Measurements from ENCODE around the gene CNTLN. TPM values are rescaled to one million over a fixed set of nuclear protein-coding genes. Genes with fewer than 3 reads are reported as not detected.
"Not testable (repeated sequence)": the region's sequence is repeated elsewhere in the genome, so short reads cannot be mapped to it uniquely, and the experiment has no call there.

The CNTLN gene
- total RNA-seq, 1 experiment from 2014 or later: 18.3 TPM

DNA sequence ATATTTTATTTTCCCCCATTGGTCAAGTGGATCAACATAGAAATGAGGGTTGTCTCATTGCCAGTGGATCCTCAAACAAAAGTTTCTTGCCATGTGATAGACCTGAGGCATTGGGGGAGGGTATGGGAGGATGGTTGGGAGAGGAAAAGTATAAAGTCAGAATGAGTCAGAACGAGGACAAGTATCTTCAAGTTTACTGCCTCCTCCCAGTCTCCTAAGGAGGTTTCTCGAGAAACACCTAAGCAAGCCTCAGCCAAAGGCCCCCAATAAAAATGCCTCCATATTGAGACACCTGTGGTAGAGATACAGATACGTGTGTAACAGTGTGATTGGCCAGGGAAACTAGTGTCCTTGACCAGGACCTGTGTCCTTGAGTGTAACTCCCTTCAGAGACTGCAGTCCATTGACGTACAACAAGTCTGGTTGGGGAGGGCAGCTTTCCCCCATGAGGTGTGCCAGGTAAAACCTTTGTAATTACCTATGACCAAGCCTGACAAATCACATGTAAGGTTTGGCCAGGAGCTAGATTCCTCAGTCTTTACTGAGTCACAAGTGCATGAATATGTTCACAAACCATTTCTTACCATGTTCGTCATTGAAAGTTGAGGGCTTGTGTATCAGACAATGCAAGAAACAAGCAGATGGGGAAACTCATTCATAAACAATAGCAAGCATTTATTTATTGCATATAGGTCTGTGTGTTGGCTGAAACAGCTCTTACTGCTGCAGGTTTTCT, 245.5 kb downstream of the CNTLN start:
- Histone ChIP-seq H3K4me2 (ENCODE audit: low read depth, low read length, poor library complexity, severe bottlenecking) (no peak overlapping the region), H3K36me3 (ENCODE audit: insufficient read depth, low read length) (no peaks in the 10 kb centered on the region), H2AFZ (ENCODE audit: low read length) (no peak overlapping the region), H4K20me1 (ENCODE audit: insufficient read depth, low read depth, low read length) (no peaks in the 10 kb centered on the region), H3K9me2 (replicated peaks; ENCODE audit: insufficient read depth, low read length) (no peaks in the 10 kb centered on the region), H3K9me3 (ENCODE audit: low read length) (no peaks in the 10 kb centered on the region), H3K9ac (ENCODE audit: low read length) (no peak overlapping the region), H3K27ac (ENCODE audit: low read length) (no peak overlapping the region), H3K27me3 (ENCODE audit: low read length) (no peaks in the 10 kb centered on the region), H3K4me3 (ENCODE audit: low read length) (no peak overlapping the region), H3K4me1 (ENCODE audit: low read length) (no peaks in the 10 kb centered on the region), H3K79me2 (ENCODE audit: low read length) (no peaks in the 10 kb centered on the region)
- DNase-seq: no peak

DNA sequence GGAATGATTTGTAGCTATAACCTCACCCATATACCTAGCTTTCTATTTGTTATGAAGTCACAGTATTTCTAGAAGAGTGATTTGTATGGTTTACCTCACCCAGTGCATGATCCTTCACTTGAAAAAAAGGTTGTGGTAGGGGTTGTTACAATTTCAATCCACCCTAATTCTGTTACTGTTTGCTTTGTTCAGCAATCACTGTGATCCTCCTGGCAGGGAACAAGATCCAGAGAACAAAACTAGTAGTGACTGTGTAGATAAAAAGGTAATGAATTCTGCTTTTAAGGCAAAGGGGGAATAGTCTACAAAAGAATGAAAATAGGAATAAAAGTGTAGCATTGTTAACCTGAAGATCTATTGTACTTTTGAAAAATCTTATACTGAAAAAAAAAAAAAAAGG, 252.7 kb downstream of the CNTLN start:
- Histone ChIP-seq H3K9me2 (replicated peaks; ENCODE audit: insufficient read depth, low read length) (no peaks in the 10 kb centered on the region), H2AFZ (ENCODE audit: low read length) (no peak overlapping the region), H3K9me3 (ENCODE audit: low read length) (no peaks in the 10 kb centered on the region), H3K9ac (ENCODE audit: low read length) (no peak overlapping the region), H3K27ac (ENCODE audit: low read length) (no peak overlapping the region), H3K4me1 (ENCODE audit: low read length) (no peaks in the 10 kb centered on the region), H4K20me1 (ENCODE audit: insufficient read depth, low read depth, low read length) (no peaks in the 10 kb centered on the region), H3K4me3 (ENCODE audit: low read length) (no peak overlapping the region), H3K36me3 (ENCODE audit: insufficient read depth, low read length) (no peaks in the 10 kb centered on the region), H3K4me2 (ENCODE audit: low read depth, low read length, poor library complexity, severe bottlenecking) (no peak overlapping the region), H3K27me3 (ENCODE audit: low read length) (no peaks in the 10 kb centered on the region), H3K79me2 (ENCODE audit: low read length) (no peaks in the 10 kb centered on the region)
- no peak for DNase-seq

DNA sequence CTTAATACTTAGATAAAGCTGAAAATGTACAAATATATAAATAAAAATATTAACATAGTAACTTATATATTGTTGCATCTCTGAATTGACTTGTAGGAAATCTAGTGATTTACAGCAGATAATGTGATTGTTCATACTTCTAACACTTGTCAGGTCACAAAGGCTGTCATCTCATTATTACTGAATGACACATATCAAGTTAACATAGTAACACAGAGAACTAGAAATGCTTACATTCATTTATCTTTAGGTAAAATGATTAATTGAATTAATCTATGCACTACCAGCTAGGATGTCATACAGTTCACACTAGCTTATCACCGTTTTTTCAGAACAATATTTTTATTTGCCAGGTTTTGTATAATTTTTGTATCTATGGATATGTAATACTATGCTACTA, 254.2 kb downstream of the CNTLN start:
- Histone ChIP-seq H3K27ac (ENCODE audit: low read length) (no peak overlapping the region), H3K4me2 (ENCODE audit: low read depth, low read length, poor library complexity, severe bottlenecking) (no peak overlapping the region), H3K9me3 (ENCODE audit: low read length) (no peaks in the 10 kb centered on the region), H4K20me1 (ENCODE audit: insufficient read depth, low read depth, low read length) (no peaks in the 10 kb centered on the region), H3K79me2 (ENCODE audit: low read length) (no peaks in the 10 kb centered on the region), H3K4me1 (ENCODE audit: low read length) (peaks cover 6% of the 10 kb centered on the region; the same call in 1 of the 2 replicates), H3K4me3 (ENCODE audit: low read length) (no peak overlapping the region), H2AFZ (ENCODE audit: low read length) (no peak overlapping the region), H3K27me3 (ENCODE audit: low read length) (no peaks in the 10 kb centered on the region), H3K9me2 (replicated peaks; ENCODE audit: insufficient read depth, low read length) (no peaks in the 10 kb centered on the region), H3K9ac (ENCODE audit: low read length) (no peak overlapping the region), H3K36me3 (ENCODE audit: insufficient read depth, low read length) (no peaks in the 10 kb centered on the region)
- no peak for DNase-seq

DNA sequence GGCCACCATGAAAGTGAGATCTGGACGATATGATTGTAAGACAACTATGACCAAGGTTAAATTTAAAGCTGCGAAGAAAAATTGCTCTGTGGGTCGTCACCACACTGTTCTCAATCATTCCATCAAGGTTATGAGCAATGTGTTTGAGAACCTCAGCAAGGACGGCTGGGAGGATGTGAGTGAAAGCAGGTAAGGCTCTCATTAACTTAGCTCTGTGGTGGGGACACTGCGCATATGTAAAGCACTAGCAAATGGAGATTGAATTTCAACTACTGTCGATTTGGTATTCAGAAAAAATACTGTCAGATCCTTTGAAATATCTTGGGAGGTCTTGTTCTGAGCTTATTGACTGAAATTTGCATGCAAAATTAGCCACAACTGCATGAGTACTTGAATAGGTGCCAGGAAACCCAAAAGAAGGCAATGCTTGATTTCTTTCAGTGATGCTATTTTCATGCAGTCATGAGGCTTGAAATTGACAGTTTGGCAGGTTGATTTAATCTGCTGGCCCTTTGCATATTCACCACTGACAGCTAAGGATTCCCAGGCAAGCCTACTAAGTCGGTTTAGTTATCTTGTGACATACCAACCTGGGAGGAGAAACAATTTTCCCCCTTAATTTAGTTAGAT, 260.2 kb downstream of the CNTLN start:
- no peaks in the 10 kb centered on the region for H3K9me2 ChIP-seq (replicated peaks; ENCODE audit: insufficient read depth, low read length)
- no peak overlapping the region for H3K9ac ChIP-seq (ENCODE audit: low read length)
- peak overlapping the region; percentile 37 for H3K27ac ChIP-seq (ENCODE audit: low read length)
- no peak overlapping the region for H3K4me2 ChIP-seq (ENCODE audit: low read depth, low read length, poor library complexity, severe bottlenecking)
- H4K20me1 ChIP-seq (ENCODE audit: insufficient read depth, low read depth, low read length): no peaks in the 10 kb centered on the region
- H3K79me2 ChIP-seq (ENCODE audit: low read length): no peaks in the 10 kb centered on the region
- no peak overlapping the region for H2AFZ ChIP-seq (ENCODE audit: low read length)
- peak; percentile 68 for DNase-seq
- no peaks in the 10 kb centered on the region for H3K9me3 ChIP-seq (ENCODE audit: low read length)
- H3K27me3 ChIP-seq (ENCODE audit: low read length): no peaks in the 10 kb centered on the region
- H3K4me3 ChIP-seq (ENCODE audit: low read length): no peak overlapping the region
- peaks cover 20% of the 10 kb centered on the region for H3K4me1 ChIP-seq (ENCODE audit: low read length)
- H3K36me3 ChIP-seq (ENCODE audit: insufficient read depth, low read length): no peaks in the 10 kb centered on the region

DNA sequence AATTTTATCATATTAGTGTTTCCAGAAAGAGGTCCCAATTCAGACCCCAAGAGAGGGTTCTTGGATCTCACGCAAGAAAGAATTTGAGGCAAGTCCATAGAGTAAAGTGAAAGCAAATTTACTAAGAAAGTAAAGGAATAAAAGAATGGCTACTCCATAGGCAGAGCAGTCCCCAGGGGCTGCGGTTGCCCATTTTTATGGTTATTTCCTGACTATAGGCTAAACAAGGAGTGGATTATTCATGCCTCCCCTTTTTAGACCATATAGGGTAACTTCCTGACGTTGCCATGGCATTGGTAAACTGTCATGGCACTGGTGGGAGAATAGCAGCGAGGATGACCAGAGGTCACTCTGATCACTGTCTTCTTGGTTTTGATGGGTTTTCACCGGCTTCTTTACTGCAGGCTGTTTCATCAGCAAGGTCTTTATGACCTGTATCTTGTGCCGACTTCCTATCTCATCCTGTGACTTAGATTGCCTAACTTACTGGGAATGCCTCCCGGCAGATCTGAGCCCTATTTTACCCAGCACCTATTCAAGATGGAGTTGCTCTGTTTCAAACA, 262.4 kb downstream of the CNTLN start:
- H4K20me1 ChIP-seq (ENCODE audit: insufficient read depth, low read depth, low read length); H3K36me3 ChIP-seq (ENCODE audit: insufficient read depth, low read length); H3K4me2 ChIP-seq (ENCODE audit: low read depth, low read length, poor library complexity, severe bottlenecking); H3K27me3 ChIP-seq (ENCODE audit: low read length); H3K9ac ChIP-seq (ENCODE audit: low read length); H3K27ac ChIP-seq (ENCODE audit: low read length); H2AFZ ChIP-seq (ENCODE audit: low read length); H3K4me3 ChIP-seq (ENCODE audit: low read length); H3K79me2 ChIP-seq (ENCODE audit: low read length); H3K9me3 ChIP-seq (ENCODE audit: low read length); H3K9me2 ChIP-seq (replicated peaks; ENCODE audit: insufficient read depth, low read length); DNase-seq: not testable (repeated sequence)
- peaks cover 20% of the 10 kb centered on the region for H3K4me1 ChIP-seq (ENCODE audit: low read length)

DNA sequence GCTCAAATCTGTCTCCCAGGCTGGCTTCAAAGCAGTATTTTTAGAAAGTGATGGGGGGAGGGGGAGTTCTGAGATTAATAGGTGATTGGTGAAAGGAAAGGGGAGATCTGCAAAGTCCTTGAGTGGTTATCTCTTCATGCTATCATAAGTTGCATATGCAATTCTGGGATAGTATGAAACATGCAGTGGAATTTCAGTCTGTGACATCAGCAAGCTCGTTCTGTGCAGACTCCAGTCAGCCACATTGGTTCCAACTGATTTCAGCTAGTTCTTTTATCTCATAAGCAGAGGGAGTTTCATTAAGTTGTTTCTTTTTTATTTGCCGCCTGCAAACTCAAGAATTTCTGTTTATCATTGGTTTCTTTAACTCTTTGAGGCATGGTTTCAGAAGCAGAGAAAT, 263.5 kb downstream of the CNTLN start:
- Histone ChIP-seq H3K9me3 (ENCODE audit: low read length) (no peaks in the 10 kb centered on the region), H3K36me3 (ENCODE audit: insufficient read depth, low read length) (no peaks in the 10 kb centered on the region), H2AFZ (ENCODE audit: low read length) (no peak overlapping the region), H4K20me1 (ENCODE audit: insufficient read depth, low read depth, low read length) (no peaks in the 10 kb centered on the region), H3K4me1 (ENCODE audit: low read length) (peaks cover 19% of the 10 kb centered on the region), H3K4me3 (ENCODE audit: low read length) (no peak overlapping the region), H3K9me2 (replicated peaks; ENCODE audit: insufficient read depth, low read length) (no peaks in the 10 kb centered on the region), H3K9ac (ENCODE audit: low read length) (no peak overlapping the region), H3K79me2 (ENCODE audit: low read length) (no peaks in the 10 kb centered on the region), H3K4me2 (ENCODE audit: low read depth, low read length, poor library complexity, severe bottlenecking) (no peak overlapping the region), H3K27ac (ENCODE audit: low read length) (no peak overlapping the region), H3K27me3 (ENCODE audit: low read length) (no peaks in the 10 kb centered on the region)
- DNase-seq: no peak

DNA sequence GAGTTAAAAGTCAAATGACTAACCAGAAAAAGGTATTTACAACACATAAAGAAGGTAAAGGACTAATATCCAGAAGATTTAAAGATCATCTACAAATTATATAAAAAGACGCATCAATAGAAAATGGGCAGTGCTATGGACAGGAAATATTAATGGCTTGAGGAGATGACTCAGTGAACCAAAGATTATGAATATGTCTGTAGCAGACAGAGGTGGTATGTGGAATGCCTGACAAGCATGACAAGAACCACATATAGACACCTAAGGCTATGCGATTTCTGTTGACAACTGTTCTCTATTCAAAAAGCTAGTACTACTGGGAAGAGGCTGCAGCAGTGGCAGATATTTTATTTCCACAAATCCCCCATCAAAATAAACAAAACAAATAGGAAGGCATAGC, 267.0 kb downstream of the CNTLN start:
- no peaks in the 10 kb centered on the region for H4K20me1 ChIP-seq (ENCODE audit: insufficient read depth, low read depth, low read length)
- DNase-seq: no peak
- no peaks in the 10 kb centered on the region for H3K9me3 ChIP-seq (ENCODE audit: low read length)
- no peak overlapping the region for H3K27ac ChIP-seq (ENCODE audit: low read length)
- H3K9me2 ChIP-seq (replicated peaks; ENCODE audit: insufficient read depth, low read length): no peaks in the 10 kb centered on the region
- H3K9ac ChIP-seq (ENCODE audit: low read length): no peak overlapping the region
- H2AFZ ChIP-seq (ENCODE audit: low read length): no peak overlapping the region
- H3K79me2 ChIP-seq (ENCODE audit: low read length): no peaks in the 10 kb centered on the region
- H3K36me3 ChIP-seq (ENCODE audit: insufficient read depth, low read length): no peaks in the 10 kb centered on the region
- no peak overlapping the region for H3K4me3 ChIP-seq (ENCODE audit: low read length)
- no peaks in the 10 kb centered on the region for H3K27me3 ChIP-seq (ENCODE audit: low read length)
- no peak overlapping the region for H3K4me2 ChIP-seq (ENCODE audit: low read depth, low read length, poor library complexity, severe bottlenecking)
- H3K4me1 ChIP-seq (ENCODE audit: low read length): no peaks in the 10 kb centered on the region

DNA sequence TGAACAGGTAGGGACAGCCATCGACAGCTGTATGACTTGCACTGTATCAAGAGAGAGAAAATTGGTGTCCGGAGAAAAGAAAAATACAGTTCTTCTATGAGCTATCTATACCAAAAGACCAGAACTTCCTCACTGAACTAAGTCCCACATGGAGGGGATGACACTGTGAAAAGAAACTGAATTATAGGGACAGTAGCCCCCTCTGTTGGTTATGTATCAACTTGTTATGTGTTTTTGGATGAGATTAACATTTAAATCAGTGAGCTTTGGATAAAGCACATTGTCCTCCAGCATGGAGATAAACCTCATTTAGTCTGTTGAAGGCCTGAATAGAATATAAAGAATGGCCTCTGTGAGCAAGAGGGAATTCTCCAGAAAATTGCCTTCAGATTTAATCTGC, 267.5 kb downstream of the CNTLN start:
- Histone ChIP-seq H3K9me3 (ENCODE audit: low read length) (no peaks in the 10 kb centered on the region), H4K20me1 (ENCODE audit: insufficient read depth, low read depth, low read length) (no peaks in the 10 kb centered on the region), H3K4me3 (ENCODE audit: low read length) (no peak overlapping the region), H2AFZ (ENCODE audit: low read length) (no peak overlapping the region), H3K9ac (ENCODE audit: low read length) (no peak overlapping the region), H3K9me2 (replicated peaks; ENCODE audit: insufficient read depth, low read length) (no peaks in the 10 kb centered on the region), H3K27ac (ENCODE audit: low read length) (no peak overlapping the region), H3K36me3 (ENCODE audit: insufficient read depth, low read length) (no peaks in the 10 kb centered on the region), H3K27me3 (ENCODE audit: low read length) (no peaks in the 10 kb centered on the region), H3K4me2 (ENCODE audit: low read depth, low read length, poor library complexity, severe bottlenecking) (no peak overlapping the region), H3K79me2 (ENCODE audit: low read length) (no peaks in the 10 kb centered on the region), H3K4me1 (ENCODE audit: low read length) (no peaks in the 10 kb centered on the region)
- peak; percentile 78 for DNase-seq
